ENCODE data around the gene MRPL52. TPM values are rescaled to one million over a fixed set of nuclear protein-coding genes. Genes with fewer than 3 reads are reported as not detected.

Gene MRPL52
- polyA plus RNA-seq, 2 of the 4 experiments (the other 2 are of a cell fraction), result 116 to 172 TPM

DNA sequence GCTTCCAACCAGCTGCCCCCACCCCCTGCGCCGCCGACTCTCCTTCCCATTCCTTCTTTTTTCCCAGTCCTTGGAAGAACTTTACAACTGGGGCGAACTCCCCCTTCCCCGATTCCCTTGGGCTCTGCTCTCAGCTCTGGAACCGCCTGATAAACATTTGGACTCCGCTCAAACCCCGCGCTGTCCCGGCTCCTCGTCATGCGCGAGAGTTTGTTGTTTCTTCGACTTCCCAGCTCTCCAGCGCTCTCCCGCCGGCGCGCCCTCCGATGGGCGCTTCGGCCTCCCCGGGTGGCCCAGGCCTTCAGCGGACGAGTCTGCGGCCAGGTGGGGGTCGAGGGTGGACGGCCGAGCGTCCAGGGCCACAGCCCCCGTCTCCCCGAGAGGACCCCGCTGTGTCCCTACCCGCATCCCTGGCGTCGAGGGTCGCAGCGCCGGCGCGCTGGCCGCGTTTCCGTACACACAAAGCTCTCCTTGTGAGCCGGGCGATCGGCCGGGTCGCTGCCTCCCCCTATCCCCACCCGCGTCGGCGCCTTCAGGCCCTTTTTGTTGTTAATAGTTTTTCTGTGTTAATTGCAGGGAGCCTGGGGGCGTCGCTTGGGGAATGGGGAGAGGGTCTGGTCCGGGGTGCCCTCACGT lies 7.5 kb downstream of the MRPL52 start:
- CTCF ChIA-PET, result interaction anchor here (0.8 to 14.1 kb wide), 8 partner anchors 14 to 279 kb away, joined by 3 to 195 read pairs (median 12); no protein-coding TSS in a partner anchor
- ATAC-seq, result peak in 1 of 2 experiments; percentile 48; a peak in 3 of 6 replicates
- H3K27ac ChIP-seq, result peak overlapping the region in 1 of 2 experiments; percentile 38; a peak in 1 of 6 replicates
- no peaks in the 10 kb centered on the region for H3K4me1 ChIP-seq
- FAIRE-seq, result no peak
- 73% methylated on average over 57 of the region's 57 CpGs for WGBS (ENCODE audit: missing lambda C conversion rate)
- peak in 1 of 2 experiments; percentile 19; a peak in 1 of 5 replicates for TF ChIP-seq JUN (IDR thresholded peaks at IDR 0.05)
- TF ChIP-seq CHD4 (IDR thresholded peaks at IDR 0.05; ENCODE audit: borderline replicate concordance), result no peak
- DNase-seq (ENCODE audit: low read depth in 1 of 2, low spot score in 1 of 2), result no peak
- H3K4me2 ChIP-seq, result peak overlapping the region; percentile 38; the same call in 2 of the 3 replicates
- 0 out of 3 replicates have a peak overlapping the region, but pooled peaks have one; percentile 18 for H3K4me3 ChIP-seq
- POLR2A ChIA-PET, result no interaction called here
- H3K9me3 ChIP-seq, result no peaks in the 10 kb centered on the region

DNA sequence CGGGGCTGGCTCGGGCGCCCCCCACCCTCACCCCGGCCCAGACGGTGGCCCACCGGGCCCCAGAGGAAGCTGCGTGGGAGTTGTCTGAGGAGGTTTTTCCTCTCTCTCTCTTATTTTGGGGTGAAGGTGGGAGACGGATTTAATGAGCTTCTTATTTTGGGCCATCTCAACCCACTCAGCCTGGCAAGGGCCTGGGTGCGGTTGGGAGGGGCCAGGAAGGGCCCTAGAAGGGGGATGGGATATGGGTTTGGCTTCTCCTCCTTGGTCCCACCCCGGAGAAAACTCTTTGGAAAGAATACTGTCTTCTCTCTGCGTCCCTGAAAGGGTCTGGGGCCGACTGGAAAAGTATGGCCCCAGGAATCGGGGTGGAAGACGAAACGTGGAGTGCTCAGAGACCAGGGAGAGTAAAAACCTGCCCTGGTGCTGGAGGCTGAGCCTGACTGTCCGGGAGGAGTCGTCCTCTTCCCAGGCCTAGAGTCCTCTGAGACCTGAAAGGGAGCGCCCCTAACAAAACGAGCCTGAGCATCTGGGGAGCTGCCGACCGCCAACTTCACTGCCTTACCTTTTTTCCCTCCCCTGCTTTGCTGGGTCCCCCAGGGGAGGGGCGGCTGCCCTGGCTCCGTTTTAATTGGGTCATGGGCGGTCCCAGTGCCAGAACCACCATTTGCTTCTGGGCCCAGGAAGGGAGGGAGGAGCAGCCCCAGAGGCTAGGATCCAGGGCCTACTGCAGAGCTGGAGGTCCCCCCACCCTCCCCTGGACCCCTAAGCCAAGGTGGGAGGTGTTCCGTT lies 8.3 kb downstream of the MRPL52 start:
- H3K9me3 ChIP-seq, result no peaks in the 10 kb centered on the region
- H3K4me2 ChIP-seq, result no peak overlapping the region; the same call in 2 of the 3 replicates
- no peak for FAIRE-seq
- ATAC-seq, result peak in 1 of 2 experiments; percentile 28; a peak in 3 of 6 replicates
- no peaks in the 10 kb centered on the region for H3K4me1 ChIP-seq
- DNase-seq (ENCODE audit: low read depth in 1 of 2, low spot score in 1 of 2), result no peak
- TF ChIP-seq ZFP36 (IDR thresholded peaks at IDR 0.05; ENCODE audit: borderline replicate concordance, partially characterized antibody) (no peak), FOXS1 (CRISPR knock-in tag; IDR thresholded peaks at IDR 0.05) (no peak), BHLHE40 (IDR thresholded peaks at IDR 0.05; ENCODE audit: low read depth, low read length) (no peak), EP300 (IDR thresholded peaks at IDR 0.05) (no peak), RNF2 (IDR thresholded peaks at IDR 0.05; ENCODE audit: borderline replicate concordance, low read depth) (no peak), ZNF302 (CRISPR knock-in tag; IDR thresholded peaks at IDR 0.05) (no peak), ZSCAN20 (CRISPR knock-in tag; IDR thresholded peaks at IDR 0.05) (no peak), NPAS2 (CRISPR knock-in tag; IDR thresholded peaks at IDR 0.05; ENCODE audit: borderline replicate concordance) (no peak), HDAC2 (IDR thresholded peaks at IDR 0.05) (no peak), KDM1A (IDR thresholded peaks at IDR 0.05; ENCODE audit: low read depth) (no peak), ESRRA (IDR thresholded peaks at IDR 0.05; ENCODE audit: borderline replicate concordance, low read length) (no peak), MAZ (IDR thresholded peaks at IDR 0.05; ENCODE audit: borderline replicate concordance, low read depth, low read length) (no peak), GATA3 (IDR thresholded peaks at IDR 0.05; ENCODE audit: borderline replicate concordance) (no peak)
- TF ChIP-seq, protein P1, sequence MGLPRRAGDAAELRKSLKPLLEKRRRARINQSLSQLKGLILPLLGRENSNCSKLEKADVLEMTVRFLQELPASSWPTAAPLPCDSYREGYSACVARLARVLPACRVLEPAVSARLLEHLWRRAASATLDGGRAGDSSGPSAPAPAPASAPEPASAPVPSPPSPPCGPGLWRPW (IDR thresholded peaks at IDR 0.05), result no peak
- TF ChIP-seq, protein P2, sequence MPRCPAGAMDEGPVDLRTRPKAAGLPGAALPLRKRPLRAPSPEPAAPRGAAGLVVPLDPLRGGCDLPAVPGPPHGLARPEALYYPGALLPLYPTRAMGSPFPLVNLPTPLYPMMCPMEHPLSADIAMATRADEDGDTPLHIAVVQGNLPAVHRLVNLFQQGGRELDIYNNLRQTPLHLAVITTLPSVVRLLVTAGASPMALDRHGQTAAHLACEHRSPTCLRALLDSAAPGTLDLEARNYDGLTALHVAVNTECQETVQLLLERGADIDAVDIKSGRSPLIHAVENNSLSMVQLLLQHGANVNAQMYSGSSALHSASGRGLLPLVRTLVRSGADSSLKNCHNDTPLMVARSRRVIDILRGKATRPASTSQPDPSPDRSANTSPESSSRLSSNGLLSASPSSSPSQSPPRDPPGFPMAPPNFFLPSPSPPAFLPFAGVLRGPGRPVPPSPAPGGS (IDR thresholded peaks at IDR 0.05), result no peak
- TF ChIP-seq, protein P3, sequence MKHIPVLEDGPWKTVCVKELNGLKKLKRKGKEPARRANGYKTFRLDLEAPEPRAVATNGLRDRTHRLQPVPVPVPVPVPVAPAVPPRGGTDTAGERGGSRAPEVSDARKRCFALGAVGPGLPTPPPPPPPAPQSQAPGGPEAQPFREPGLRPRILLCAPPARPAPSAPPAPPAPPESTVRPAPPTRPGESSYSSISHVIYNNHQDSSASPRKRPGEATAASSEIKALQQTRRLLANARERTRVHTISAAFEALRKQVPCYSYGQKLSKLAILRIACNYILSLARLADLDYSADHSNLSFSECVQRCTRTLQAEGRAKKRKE (CRISPR knock-in tag; IDR thresholded peaks at IDR 0.05; ENCODE audit: low read depth), result no peak
- 79% methylated on average over 21 of the region's 25 CpGs for WGBS (ENCODE audit: missing lambda C conversion rate)
- CTCF ChIA-PET, result interaction anchor here (0.8 to 14.1 kb wide), 10 partner anchors 8 to 282 kb away, joined by 3 to 195 read pairs (median 6); partner anchors contain the start of gene MRPL52
- H3K27ac ChIP-seq, result peak overlapping the region in 1 of 2 experiments; percentile 38; a peak in 1 of 6 replicates
- POLR2A ChIA-PET, result no interaction called here
- H3K4me3 ChIP-seq, result no peak overlapping the region

DNA sequence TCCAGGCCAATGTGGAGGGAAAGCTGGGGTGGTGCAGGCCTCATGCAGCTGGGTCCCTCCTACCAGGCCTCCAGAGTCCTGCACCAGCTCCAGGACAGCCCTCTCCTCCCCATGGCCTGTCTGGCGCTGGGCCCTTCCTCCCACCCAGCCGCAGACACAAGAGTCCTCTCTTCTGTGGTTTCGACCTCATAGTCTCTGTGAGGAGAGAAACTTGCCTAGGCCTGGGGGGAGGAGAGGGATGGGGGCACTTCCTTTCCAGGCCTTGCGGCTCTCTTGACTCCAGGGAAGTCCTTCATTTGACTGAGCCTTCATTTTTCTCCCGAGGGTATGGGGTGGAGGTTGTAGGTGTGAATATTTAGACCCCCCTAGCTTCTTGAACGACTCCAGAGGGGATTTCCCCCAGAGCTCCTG lies 8.9 kb downstream of the MRPL52 start:
- ATAC-seq (no peak), DNase-seq (ENCODE audit: low read depth in 1 of 2, low spot score in 1 of 2) (no peak), FAIRE-seq (no peak)
- CTCF ChIA-PET, result interaction anchor here (0.9 to 14.1 kb wide), 7 partner anchors 9 to 282 kb away, joined by 3 to 195 read pairs (median 12); partner anchors contain the start of gene MRPL52
- Histone ChIP-seq H3K9me3 (no peaks in the 10 kb centered on the region), H3K4me2 (no peak overlapping the region), H3K4me3 (no peak overlapping the region), H3K27ac (peak overlapping the region in 1 of 2 experiments; percentile 14; a peak in 1 of 6 replicates), H3K4me1 (no peaks in the 10 kb centered on the region)
- POLR2A ChIA-PET, result no interaction called here
- 80% methylated on average over 6 of the region's 6 CpGs for WGBS (ENCODE audit: missing lambda C conversion rate)
- TF ChIP-seq PHF8 (IDR thresholded peaks at IDR 0.05; ENCODE audit: borderline replicate concordance, low read depth), result no peak
- no peak for TF ChIP-seq ZSCAN20 (CRISPR knock-in tag; IDR thresholded peaks at IDR 0.05)
- no peak for TF ChIP-seq CHD4 (IDR thresholded peaks at IDR 0.05; ENCODE audit: borderline replicate concordance)
- TF ChIP-seq FOSL2 (IDR thresholded peaks at IDR 0.05), result no peak
- no peak for TF ChIP-seq FOSL2 (CRISPR knock-in tag; IDR thresholded peaks at IDR 0.05)
- TF ChIP-seq, protein P1 (IDR thresholded peaks at IDR 0.05), result no peak
- no peak for TF ChIP-seq TP53 (CRISPR knock-in tag; IDR thresholded peaks at IDR 0.05)
- no peak for TF ChIP-seq FOXS1 (CRISPR knock-in tag; IDR thresholded peaks at IDR 0.05)
- TF ChIP-seq, protein P2 (IDR thresholded peaks at IDR 0.05), result no peak
- no peak for TF ChIP-seq HEYL (CRISPR knock-in tag; IDR thresholded peaks at IDR 0.05)
- no peak for TF ChIP-seq KDM5A (IDR thresholded peaks at IDR 0.05)
- no peak for TF ChIP-seq JUNB (IDR thresholded peaks at IDR 0.05)
- TF ChIP-seq MYC (IDR thresholded peaks at IDR 0.05; ENCODE audit: borderline replicate concordance, low read length), result no peak
- TF ChIP-seq HDAC2 (IDR thresholded peaks at IDR 0.05), result no peak
- no peak for TF ChIP-seq CEBPB (IDR thresholded peaks at IDR 0.05)
- no peak for TF ChIP-seq HOXA7 (CRISPR knock-in tag; IDR thresholded peaks at IDR 0.05)
- TF ChIP-seq SMC3 (IDR thresholded peaks at IDR 0.05), result no peak

All from A549 (cell line).